ENCODE results near the gene MAD1L1. TPM values are rescaled to one million over a fixed set of nuclear protein-coding genes. Genes with fewer than 3 reads are reported as not detected.

MAD1L1 gene
- total and polyA plus RNA-seq, 4 donors: 12.8 to 20.7 (median 16.5) TPM

DNA sequence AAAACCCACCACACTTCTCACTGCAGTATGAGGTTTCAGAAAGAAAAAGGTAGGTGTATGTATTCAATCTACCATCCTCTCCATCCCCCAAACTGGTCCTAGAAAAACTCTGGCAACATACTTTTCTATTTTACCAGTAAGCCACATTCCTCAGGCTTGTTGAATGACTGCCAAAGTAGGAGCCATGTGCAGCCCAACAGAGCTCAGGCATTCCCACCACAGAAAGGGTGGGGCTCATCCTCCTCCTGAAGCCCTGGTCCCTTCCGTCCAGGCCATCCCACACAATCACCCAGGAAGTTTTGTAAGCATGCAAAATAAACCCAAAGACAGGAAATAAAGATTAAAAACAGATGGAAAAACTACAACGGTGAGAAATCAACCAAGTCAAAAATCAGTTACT, 57.2 kb downstream of the MAD1L1 start:
- WGBS: 64% methylated on average over 2 of the region's 2 CpGs
- Histone ChIP-seq H3K9me3 (ENCODE audit: control insufficient read depth in 4 of 4, low read length in 3 of 4) (no peaks in the 10 kb centered on the region), H3K27ac (ENCODE audit: low read depth in 1 of 2, low read length in 2 of 2) (no peak overlapping the region), H3K4me1 (ENCODE audit: control insufficient read depth in 4 of 4, insufficient read depth in 4 of 4, low read length in 3 of 4) (no peaks in the 10 kb centered on the region), H3K27me3 (ENCODE audit: control insufficient read depth in 4 of 4, insufficient read depth in 4 of 4, low read length in 3 of 4) (no peaks in the 10 kb centered on the region), H3K4me3 (ENCODE audit: low read depth in 1 of 3, low read length in 3 of 3) (no peak overlapping the region), H3K9ac (ENCODE audit: low read depth in 1 of 2, low read length in 2 of 2) (no peak overlapping the region), H3K36me3 (ENCODE audit: control insufficient read depth in 4 of 4, insufficient read depth in 3 of 4, low read depth in 1 of 4, low read length in 3 of 4) (no peaks in the 10 kb centered on the region)
- peak; percentile 19 for TF ChIP-seq NR2F2 (IDR thresholded peaks at IDR 0.05)
- TF ChIP-seq, protein P1, sequence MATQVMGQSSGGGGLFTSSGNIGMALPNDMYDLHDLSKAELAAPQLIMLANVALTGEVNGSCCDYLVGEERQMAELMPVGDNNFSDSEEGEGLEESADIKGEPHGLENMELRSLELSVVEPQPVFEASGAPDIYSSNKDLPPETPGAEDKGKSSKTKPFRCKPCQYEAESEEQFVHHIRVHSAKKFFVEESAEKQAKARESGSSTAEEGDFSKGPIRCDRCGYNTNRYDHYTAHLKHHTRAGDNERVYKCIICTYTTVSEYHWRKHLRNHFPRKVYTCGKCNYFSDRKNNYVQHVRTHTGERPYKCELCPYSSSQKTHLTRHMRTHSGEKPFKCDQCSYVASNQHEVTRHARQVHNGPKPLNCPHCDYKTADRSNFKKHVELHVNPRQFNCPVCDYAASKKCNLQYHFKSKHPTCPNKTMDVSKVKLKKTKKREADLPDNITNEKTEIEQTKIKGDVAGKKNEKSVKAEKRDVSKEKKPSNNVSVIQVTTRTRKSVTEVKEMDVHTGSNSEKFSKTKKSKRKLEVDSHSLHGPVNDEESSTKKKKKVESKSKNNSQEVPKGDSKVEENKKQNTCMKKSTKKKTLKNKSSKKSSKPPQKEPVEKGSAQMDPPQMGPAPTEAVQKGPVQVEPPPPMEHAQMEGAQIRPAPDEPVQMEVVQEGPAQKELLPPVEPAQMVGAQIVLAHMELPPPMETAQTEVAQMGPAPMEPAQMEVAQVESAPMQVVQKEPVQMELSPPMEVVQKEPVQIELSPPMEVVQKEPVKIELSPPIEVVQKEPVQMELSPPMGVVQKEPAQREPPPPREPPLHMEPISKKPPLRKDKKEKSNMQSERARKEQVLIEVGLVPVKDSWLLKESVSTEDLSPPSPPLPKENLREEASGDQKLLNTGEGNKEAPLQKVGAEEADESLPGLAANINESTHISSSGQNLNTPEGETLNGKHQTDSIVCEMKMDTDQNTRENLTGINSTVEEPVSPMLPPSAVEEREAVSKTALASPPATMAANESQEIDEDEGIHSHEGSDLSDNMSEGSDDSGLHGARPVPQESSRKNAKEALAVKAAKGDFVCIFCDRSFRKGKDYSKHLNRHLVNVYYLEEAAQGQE (IDR thresholded peaks at IDR 0.05): no peak
- DNase-seq (ENCODE audit: low spot score): no peak

DNA sequence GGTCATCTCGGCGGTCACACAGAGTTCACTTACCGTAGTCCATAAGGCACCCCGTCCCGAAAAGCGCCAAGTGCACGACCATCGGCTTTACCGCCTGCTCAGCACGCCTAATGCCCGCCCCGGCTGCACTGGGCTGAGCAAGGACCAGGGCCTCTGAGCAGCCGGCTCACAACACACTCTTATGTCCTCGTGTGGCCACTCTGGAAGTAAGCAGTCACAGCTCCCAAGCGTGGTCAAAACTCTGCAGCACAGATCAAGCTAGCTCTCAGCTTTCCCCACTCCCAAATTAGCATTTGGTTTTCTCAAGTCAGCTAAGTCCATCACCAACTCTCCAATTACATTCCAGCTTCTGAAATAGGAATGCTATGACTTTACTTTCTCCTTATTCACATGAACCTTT, 57.7 kb downstream of the MAD1L1 start:
- Histone ChIP-seq H3K4me3 (ENCODE audit: low read depth in 1 of 3, low read length in 3 of 3) (no peak overlapping the region), H3K36me3 (ENCODE audit: control insufficient read depth in 4 of 4, insufficient read depth in 3 of 4, low read depth in 1 of 4, low read length in 3 of 4) (no peaks in the 10 kb centered on the region), H3K4me1 (ENCODE audit: control insufficient read depth in 4 of 4, insufficient read depth in 4 of 4, low read length in 3 of 4) (no peaks in the 10 kb centered on the region), H3K27me3 (ENCODE audit: control insufficient read depth in 4 of 4, insufficient read depth in 4 of 4, low read length in 3 of 4) (no peaks in the 10 kb centered on the region), H3K9me3 (ENCODE audit: control insufficient read depth in 4 of 4, low read length in 3 of 4) (no peaks in the 10 kb centered on the region), H3K9ac (ENCODE audit: low read depth in 1 of 2, low read length in 2 of 2) (no peak overlapping the region), H3K27ac (ENCODE audit: low read depth in 1 of 2, low read length in 2 of 2) (no peak overlapping the region)
- DNase-seq (ENCODE audit: low spot score): peak; percentile 28
- 95% methylated on average over 15 of the region's 15 CpGs for WGBS
- no peak for TF ChIP-seq SP1 (IDR thresholded peaks at IDR 0.05)
- TF ChIP-seq, protein P2, sequence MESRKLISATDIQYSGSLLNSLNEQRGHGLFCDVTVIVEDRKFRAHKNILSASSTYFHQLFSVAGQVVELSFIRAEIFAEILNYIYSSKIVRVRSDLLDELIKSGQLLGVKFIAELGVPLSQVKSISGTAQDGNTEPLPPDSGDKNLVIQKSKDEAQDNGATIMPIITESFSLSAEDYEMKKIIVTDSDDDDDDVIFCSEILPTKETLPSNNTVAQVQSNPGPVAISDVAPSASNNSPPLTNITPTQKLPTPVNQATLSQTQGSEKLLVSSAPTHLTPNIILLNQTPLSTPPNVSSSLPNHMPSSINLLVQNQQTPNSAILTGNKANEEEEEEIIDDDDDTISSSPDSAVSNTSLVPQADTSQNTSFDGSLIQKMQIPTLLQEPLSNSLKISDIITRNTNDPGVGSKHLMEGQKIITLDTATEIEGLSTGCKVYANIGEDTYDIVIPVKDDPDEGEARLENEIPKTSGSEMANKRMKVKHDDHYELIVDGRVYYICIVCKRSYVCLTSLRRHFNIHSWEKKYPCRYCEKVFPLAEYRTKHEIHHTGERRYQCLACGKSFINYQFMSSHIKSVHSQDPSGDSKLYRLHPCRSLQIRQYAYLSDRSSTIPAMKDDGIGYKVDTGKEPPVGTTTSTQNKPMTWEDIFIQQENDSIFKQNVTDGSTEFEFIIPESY (IDR thresholded peaks at IDR 0.05): no peak
- TF ChIP-seq, protein P1 (IDR thresholded peaks at IDR 0.05): no peak
- TF ChIP-seq RAD21 (IDR thresholded peaks at IDR 0.05): no peak
- TF ChIP-seq YY1 (IDR thresholded peaks at IDR 0.05): no peak
- TF ChIP-seq, protein P3, sequence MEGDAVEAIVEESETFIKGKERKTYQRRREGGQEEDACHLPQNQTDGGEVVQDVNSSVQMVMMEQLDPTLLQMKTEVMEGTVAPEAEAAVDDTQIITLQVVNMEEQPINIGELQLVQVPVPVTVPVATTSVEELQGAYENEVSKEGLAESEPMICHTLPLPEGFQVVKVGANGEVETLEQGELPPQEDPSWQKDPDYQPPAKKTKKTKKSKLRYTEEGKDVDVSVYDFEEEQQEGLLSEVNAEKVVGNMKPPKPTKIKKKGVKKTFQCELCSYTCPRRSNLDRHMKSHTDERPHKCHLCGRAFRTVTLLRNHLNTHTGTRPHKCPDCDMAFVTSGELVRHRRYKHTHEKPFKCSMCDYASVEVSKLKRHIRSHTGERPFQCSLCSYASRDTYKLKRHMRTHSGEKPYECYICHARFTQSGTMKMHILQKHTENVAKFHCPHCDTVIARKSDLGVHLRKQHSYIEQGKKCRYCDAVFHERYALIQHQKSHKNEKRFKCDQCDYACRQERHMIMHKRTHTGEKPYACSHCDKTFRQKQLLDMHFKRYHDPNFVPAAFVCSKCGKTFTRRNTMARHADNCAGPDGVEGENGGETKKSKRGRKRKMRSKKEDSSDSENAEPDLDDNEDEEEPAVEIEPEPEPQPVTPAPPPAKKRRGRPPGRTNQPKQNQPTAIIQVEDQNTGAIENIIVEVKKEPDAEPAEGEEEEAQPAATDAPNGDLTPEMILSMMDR (IDR thresholded peaks at IDR 0.05; ENCODE audit: low read depth, low read length, missing input control): no peak
- TF ChIP-seq JUND (IDR thresholded peaks at IDR 0.05): no peak
- no peak for TF ChIP-seq HNF4G (IDR thresholded peaks at IDR 0.05)
- TF ChIP-seq, protein P4, sequence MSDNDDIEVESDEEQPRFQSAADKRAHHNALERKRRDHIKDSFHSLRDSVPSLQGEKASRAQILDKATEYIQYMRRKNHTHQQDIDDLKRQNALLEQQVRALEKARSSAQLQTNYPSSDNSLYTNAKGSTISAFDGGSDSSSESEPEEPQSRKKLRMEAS (IDR thresholded peaks at IDR 0.05): no peak
- no peak for TF ChIP-seq EGR1 (IDR thresholded peaks at IDR 0.05; ENCODE audit: low read depth in 2 of 2)
- TF ChIP-seq, protein P5, sequence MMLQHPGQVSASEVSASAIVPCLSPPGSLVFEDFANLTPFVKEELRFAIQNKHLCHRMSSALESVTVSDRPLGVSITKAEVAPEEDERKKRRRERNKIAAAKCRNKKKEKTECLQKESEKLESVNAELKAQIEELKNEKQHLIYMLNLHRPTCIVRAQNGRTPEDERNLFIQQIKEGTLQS (IDR thresholded peaks at IDR 0.05): no peak
- TF ChIP-seq HNF4A (conservative IDR thresholded peaks at IDR 0.05): no peak
- TF ChIP-seq FOXA2 (IDR thresholded peaks at IDR 0.05): no peak
- no peak for TF ChIP-seq FOXA1 (IDR thresholded peaks at IDR 0.05)
- no peak for TF ChIP-seq NR2F2 (IDR thresholded peaks at IDR 0.05)
- no peak for TF ChIP-seq TAF1 (conservative IDR thresholded peaks at IDR 0.05)
- no peak for TF ChIP-seq GABPA (IDR thresholded peaks at IDR 0.05 in 1 of 2, conservative IDR thresholded peaks at IDR 0.05 in 1 of 2)
